ENCODE data around the gene TAOK1.

- TF ChIP-seq CTCF (tag by site-specific recombination; IDR thresholded peaks at IDR 0.05) (no peak), ZNF274 (IDR thresholded peaks at IDR 0.05; ENCODE audit: low read length) (no peak), ZNF274 (tag by site-specific recombination; IDR thresholded peaks at IDR 0.05; ENCODE audit: borderline replicate concordance) (no peak), BCL11A (tag by site-specific recombination; IDR thresholded peaks at IDR 0.05; ENCODE audit: low read depth) (no peak), ZNF530 (tag by site-specific recombination; IDR thresholded peaks at IDR 0.05; ENCODE audit: low read depth) (no peak), ZNF146 (tag by site-specific recombination; IDR thresholded peaks at IDR 0.05) (no peak), ZNF624 (tag by site-specific recombination; IDR thresholded peaks at IDR 0.05) (no peak), REST (tag by site-specific recombination; IDR thresholded peaks at IDR 0.05) (no peak)
These were observed 183.9 kb downstream of the TAOK1 start for GRCh38 chr17:29573871-29574731.

Measured in HEK293 (cell line).